Measurements from ENCODE around the gene RBM42. TPM values are rescaled to one million over a fixed set of nuclear protein-coding genes. Genes with fewer than 3 reads are reported as not detected.
A peak's percentile ranks its signal among the peaks of the same experiment; 100 is the strongest.

RBM42 gene, protein sequence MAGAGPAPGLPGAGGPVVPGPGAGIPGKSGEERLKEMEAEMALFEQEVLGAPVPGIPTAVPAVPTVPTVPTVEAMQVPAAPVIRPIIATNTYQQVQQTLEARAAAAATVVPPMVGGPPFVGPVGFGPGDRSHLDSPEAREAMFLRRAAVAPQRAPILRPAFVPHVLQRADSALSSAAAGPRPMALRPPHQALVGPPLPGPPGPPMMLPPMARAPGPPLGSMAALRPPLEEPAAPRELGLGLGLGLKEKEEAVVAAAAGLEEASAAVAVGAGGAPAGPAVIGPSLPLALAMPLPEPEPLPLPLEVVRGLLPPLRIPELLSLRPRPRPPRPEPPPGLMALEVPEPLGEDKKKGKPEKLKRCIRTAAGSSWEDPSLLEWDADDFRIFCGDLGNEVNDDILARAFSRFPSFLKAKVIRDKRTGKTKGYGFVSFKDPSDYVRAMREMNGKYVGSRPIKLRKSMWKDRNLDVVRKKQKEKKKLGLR
- total RNA-seq, result 73.6 and 76.1 TPM in 2 replicates

DNA sequence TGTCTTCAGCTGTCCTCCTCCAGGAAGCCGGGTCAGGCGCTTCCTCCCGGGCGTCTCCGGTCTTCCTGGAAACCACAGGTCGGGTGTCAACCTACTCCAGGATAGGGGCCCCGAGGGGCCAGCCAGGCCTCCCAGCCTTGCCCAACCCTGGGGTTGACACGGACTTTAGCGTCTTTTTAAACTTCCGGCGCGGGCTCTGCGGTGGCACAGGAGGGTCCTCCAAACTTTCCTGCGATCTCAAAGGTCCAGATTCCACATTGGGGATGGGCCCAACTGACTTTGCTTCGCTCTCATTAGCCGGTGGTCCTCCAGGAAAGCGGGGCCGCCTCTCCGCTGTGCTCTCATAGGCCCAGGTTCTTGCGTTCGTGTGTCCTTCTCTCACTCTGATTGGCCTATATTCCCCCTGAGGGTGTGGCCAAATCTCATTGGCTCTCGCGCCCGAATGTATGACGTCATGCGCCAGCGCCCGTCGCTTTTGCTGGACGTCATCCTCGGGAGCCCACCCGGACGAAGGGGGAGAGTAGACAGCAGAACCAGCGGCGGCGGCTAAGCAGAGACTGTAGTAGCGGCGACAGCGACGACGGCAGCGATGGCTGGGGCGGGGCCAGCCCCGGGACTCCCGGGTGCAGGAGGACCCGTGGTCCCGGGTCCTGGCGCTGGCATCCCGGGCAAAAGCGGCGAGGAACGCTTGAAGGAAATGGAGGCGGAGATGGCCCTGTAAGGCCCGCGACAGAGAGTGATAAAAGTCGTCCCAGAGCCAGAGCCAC, at the start of gene RBM42:
Gene RBM42 (plus strand): TSS at position 472 of the 767 bp plus-strand sequence. CDS start 118 bp downstream, at position 590.
- Mint-ChIP-seq H3K36me3 (ENCODE audit: low read depth) (peaks cover 41% of the 10 kb centered on the region), H3K4me1 (peaks cover 17% of the 10 kb centered on the region), H3K27me3 (no peaks in the 10 kb centered on the region), H3K4me3 (peak within 1 kb of the TSS; percentile 99), H3K9me3 (no peaks in the 10 kb centered on the region), H3K27ac (peak within 1 kb of the TSS; percentile 93)
- ChIA-PET CTCF (no interaction called here), POLR2A (interaction anchor here (1.0 to 2.3 kb wide), 4 partner anchors 15 to 19 kb away, joined by 3 to 13 read pairs (median 6); partner anchors contain the start of genes COX6B1 and HAUS5)
- DNase-seq (peak; percentile 96), ATAC-seq (ENCODE audit: low read depth) (peak; percentile 99)
- intact Hi-C loops (cut with micrococcal nuclease), result loop anchor here (1.0 to 2.0 kb wide), 5 partner anchors 16 to 89 kb away; partner anchors contain the start of genes COX6B1 and HAUS5
- TF ChIP-seq, protein P1, sequence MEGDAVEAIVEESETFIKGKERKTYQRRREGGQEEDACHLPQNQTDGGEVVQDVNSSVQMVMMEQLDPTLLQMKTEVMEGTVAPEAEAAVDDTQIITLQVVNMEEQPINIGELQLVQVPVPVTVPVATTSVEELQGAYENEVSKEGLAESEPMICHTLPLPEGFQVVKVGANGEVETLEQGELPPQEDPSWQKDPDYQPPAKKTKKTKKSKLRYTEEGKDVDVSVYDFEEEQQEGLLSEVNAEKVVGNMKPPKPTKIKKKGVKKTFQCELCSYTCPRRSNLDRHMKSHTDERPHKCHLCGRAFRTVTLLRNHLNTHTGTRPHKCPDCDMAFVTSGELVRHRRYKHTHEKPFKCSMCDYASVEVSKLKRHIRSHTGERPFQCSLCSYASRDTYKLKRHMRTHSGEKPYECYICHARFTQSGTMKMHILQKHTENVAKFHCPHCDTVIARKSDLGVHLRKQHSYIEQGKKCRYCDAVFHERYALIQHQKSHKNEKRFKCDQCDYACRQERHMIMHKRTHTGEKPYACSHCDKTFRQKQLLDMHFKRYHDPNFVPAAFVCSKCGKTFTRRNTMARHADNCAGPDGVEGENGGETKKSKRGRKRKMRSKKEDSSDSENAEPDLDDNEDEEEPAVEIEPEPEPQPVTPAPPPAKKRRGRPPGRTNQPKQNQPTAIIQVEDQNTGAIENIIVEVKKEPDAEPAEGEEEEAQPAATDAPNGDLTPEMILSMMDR (IDR thresholded peaks at IDR 0.05), result no peak

GRCh38 chr19:35582760-35583159, 46.1 kb upstream of the RBM42 start:
- no peak for ATAC-seq (ENCODE audit: low read depth)
- POLR2A ChIA-PET, result no interaction called here
- H3K27ac Mint-ChIP-seq, result no peak overlapping the region

DNA sequence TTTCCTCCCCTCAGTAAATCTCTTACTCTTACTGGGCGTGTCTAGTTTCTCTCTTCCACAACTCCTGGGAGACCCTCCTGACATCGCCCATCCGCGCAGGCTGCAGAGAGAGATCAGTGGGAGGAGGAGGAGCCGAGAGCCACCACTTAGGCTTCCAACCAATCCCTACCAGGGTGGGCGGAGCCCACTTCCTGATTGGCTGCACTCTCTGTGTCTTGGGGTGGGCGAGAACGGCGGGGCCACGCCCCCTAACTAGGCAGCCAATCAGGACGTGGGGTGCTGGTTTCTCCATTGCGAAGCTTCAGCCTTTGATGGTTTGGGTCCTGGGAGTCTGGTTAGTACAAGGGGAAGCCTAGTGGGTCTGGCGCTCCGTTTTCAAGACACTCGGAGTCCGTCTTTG, 43.0 kb upstream of the RBM42 start, which contains the start of gene PMIS2:
Gene PMIS2 (plus strand): TSS at position 326 of the 400 bp plus-strand sequence. CDS start 87 bp downstream, outside the sequence.
- ChIA-PET CTCF (no interaction called here), POLR2A (no interaction called here)
- no peak for DNase-seq
- no peak for ATAC-seq (ENCODE audit: low read depth)
- TF ChIP-seq, protein P1 (IDR thresholded peaks at IDR 0.05), result no peak
- H3K27ac Mint-ChIP-seq, result no peak within 1 kb of the TSS
- no peaks in the 10 kb centered on the region for H3K4me1 Mint-ChIP-seq
- intact Hi-C loops (cut with micrococcal nuclease), result no loop called here
- H3K27me3 Mint-ChIP-seq, result peaks cover 19% of the 10 kb centered on the region
- H3K4me3 Mint-ChIP-seq, result no peak within 1 kb of the TSS
- no peaks in the 10 kb centered on the region for H3K9me3 Mint-ChIP-seq
- no peaks in the 10 kb centered on the region for H3K36me3 Mint-ChIP-seq (ENCODE audit: low read depth)

More at GRCh38 chr19:35582760-35583159, 46.1 kb upstream of the RBM42 start:
- H3K27me3 Mint-ChIP-seq, result peaks cover 23% of the 10 kb centered on the region
- H3K4me3 Mint-ChIP-seq, result no peak overlapping the region
- no peaks in the 10 kb centered on the region for H3K4me1 Mint-ChIP-seq
- H3K9me3 Mint-ChIP-seq, result peaks cover 3% of the 10 kb centered on the region
- intact Hi-C loops (cut with micrococcal nuclease), result no loop called here
- no peak for DNase-seq
- TF ChIP-seq, protein P1 (IDR thresholded peaks at IDR 0.05), result no peak
- H3K36me3 Mint-ChIP-seq (ENCODE audit: low read depth), result no peaks in the 10 kb centered on the region
- CTCF ChIA-PET, result no interaction called here

GRCh38 chr19:35587321-35587720, 41.5 kb upstream of the RBM42 start:
- H3K36me3 Mint-ChIP-seq (ENCODE audit: low read depth), result no peaks in the 10 kb centered on the region
- intact Hi-C loops (cut with micrococcal nuclease), result no loop called here
- POLR2A ChIA-PET, result no interaction called here
- TF ChIP-seq, protein P1 (IDR thresholded peaks at IDR 0.05), result no peak
- H3K4me3 Mint-ChIP-seq, result no peak overlapping the region
- CTCF ChIA-PET, result interaction anchor here (2.0 kb wide), 1 partner anchor 77 kb away, joined by 7 read pairs; no protein-coding TSS in a partner anchor
- H3K27ac Mint-ChIP-seq, result no peak overlapping the region
- peaks cover 17% of the 10 kb centered on the region for H3K27me3 Mint-ChIP-seq
- no peak for ATAC-seq (ENCODE audit: low read depth)
- H3K4me1 Mint-ChIP-seq, result no peaks in the 10 kb centered on the region
- no peak for DNase-seq
- H3K9me3 Mint-ChIP-seq, result no peaks in the 10 kb centered on the region

Data from activated B cell treated with CpG ODN at 0.5 μM for 24 hours (primary cell).